ENCODE measurements around the gene TMEM218.

DNA sequence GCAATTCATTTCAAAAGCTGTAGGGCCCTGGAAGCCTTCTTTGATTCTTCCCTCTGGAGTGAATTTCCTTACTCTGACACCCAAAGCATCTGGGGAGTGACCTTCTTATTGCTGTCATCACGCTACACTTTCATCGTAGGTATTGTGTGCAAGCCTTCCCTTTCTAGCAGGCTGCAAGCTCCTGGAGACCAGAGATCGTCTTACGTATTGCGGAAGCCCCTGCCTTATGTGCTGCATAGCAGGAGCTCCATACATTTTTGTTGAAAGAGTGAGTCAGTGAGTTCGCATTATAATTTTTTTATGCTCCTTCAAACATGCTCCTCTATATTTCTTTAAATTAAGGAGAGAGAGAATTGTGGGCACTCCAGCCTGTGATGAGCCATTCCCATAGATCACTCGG, 21.2 kb upstream of the TMEM218 start:
- TF ChIP-seq EP300 (IDR thresholded peaks at IDR 0.05) = no peak
- TF ChIP-seq, protein P1, sequence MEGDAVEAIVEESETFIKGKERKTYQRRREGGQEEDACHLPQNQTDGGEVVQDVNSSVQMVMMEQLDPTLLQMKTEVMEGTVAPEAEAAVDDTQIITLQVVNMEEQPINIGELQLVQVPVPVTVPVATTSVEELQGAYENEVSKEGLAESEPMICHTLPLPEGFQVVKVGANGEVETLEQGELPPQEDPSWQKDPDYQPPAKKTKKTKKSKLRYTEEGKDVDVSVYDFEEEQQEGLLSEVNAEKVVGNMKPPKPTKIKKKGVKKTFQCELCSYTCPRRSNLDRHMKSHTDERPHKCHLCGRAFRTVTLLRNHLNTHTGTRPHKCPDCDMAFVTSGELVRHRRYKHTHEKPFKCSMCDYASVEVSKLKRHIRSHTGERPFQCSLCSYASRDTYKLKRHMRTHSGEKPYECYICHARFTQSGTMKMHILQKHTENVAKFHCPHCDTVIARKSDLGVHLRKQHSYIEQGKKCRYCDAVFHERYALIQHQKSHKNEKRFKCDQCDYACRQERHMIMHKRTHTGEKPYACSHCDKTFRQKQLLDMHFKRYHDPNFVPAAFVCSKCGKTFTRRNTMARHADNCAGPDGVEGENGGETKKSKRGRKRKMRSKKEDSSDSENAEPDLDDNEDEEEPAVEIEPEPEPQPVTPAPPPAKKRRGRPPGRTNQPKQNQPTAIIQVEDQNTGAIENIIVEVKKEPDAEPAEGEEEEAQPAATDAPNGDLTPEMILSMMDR (IDR thresholded peaks at IDR 0.05) = no peak
